ENCODE results near the gene CREG1.

The CREG1 gene

GRCh38 chr1:167517535-167518330 is 35.8 kb downstream of the CREG1 start:
- no peak for ATAC-seq

GRCh38 chr1:167516404-167517388 is 36.9 kb downstream of the CREG1 start:
- no peak for ATAC-seq
- TF ChIP-seq RARB (CRISPR knock-in tag; IDR thresholded peaks at IDR 0.05) (no peak), ZNF70 (CRISPR knock-in tag; IDR thresholded peaks at IDR 0.05) (no peak), TOX (CRISPR knock-in tag; IDR thresholded peaks at IDR 0.05; ENCODE audit: borderline replicate concordance) (no peak), ARNTL (CRISPR knock-in tag; IDR thresholded peaks at IDR 0.05; ENCODE audit: borderline replicate concordance, low read depth) (no peak), CSDC2 (CRISPR knock-in tag; IDR thresholded peaks at IDR 0.05) (no peak), BACH2 (CRISPR knock-in tag; IDR thresholded peaks at IDR 0.05; ENCODE audit: borderline replicate concordance) (no peak), GLIS3 (CRISPR knock-in tag; IDR thresholded peaks at IDR 0.05) (no peak), PATZ1 (CRISPR knock-in tag; IDR thresholded peaks at IDR 0.05; ENCODE audit: borderline replicate concordance) (no peak), SNAI2 (CRISPR knock-in tag; IDR thresholded peaks at IDR 0.05) (no peak), TSHZ2 (CRISPR knock-in tag; IDR thresholded peaks at IDR 0.05) (no peak), OSR1 (CRISPR knock-in tag; IDR thresholded peaks at IDR 0.05) (no peak), ZC3H10 (CRISPR knock-in tag; IDR thresholded peaks at IDR 0.05) (no peak), ZNF8 (CRISPR knock-in tag; IDR thresholded peaks at IDR 0.05) (no peak)

More at GRCh38 chr1:167517535-167518330, 35.8 kb downstream of the CREG1 start:
- TF ChIP-seq CREB5 (CRISPR knock-in tag; IDR thresholded peaks at IDR 0.05; ENCODE audit: low read depth) = no peak
- TF ChIP-seq GLIS3 (CRISPR knock-in tag; IDR thresholded peaks at IDR 0.05) = no peak
- TF ChIP-seq ZNF565 (CRISPR knock-in tag; conservative IDR thresholded peaks at IDR 0.05; ENCODE audit: low read depth) = no peak
- TF ChIP-seq PATZ1 (CRISPR knock-in tag; IDR thresholded peaks at IDR 0.05; ENCODE audit: borderline replicate concordance) = no peak
- no peak for TF ChIP-seq OSR1 (CRISPR knock-in tag; IDR thresholded peaks at IDR 0.05)
- TF ChIP-seq CSRNP3 (CRISPR knock-in tag; IDR thresholded peaks at IDR 0.05) = no peak
- TF ChIP-seq BACH2 (CRISPR knock-in tag; IDR thresholded peaks at IDR 0.05; ENCODE audit: borderline replicate concordance) = no peak
- TF ChIP-seq ISL1 (CRISPR knock-in tag; IDR thresholded peaks at IDR 0.05) = no peak
- no peak for TF ChIP-seq ZNF70 (CRISPR knock-in tag; IDR thresholded peaks at IDR 0.05)
- TF ChIP-seq ZFP3 (CRISPR knock-in tag; IDR thresholded peaks at IDR 0.05) = no peak
- no peak for TF ChIP-seq RARB (CRISPR knock-in tag; IDR thresholded peaks at IDR 0.05)
- TF ChIP-seq POU6F1 (CRISPR knock-in tag; IDR thresholded peaks at IDR 0.05; ENCODE audit: borderline replicate concordance, low read depth) = no peak
- TF ChIP-seq ESRRG (CRISPR knock-in tag; IDR thresholded peaks at IDR 0.05) = no peak

Measured in SK-N-SH treated with all-trans-retinoic acid at 6 μM for 48 hours (cell line).